Peyer's patch (tissue), 4 donors: Measurements from ENCODE around the gene PNCK.

Experiments
- POLR2A ChIP-seq, 2 donors: fragments of 450-650 bp; IDR thresholded peaks; one replicate each; pipeline ENCODE4 v1.5.1; 2017; ENCODE audit warnings: antibody characterized with exemption in 2 of 2, mild to moderate bottlenecking in 2 of 2, moderate library complexity in 2 of 2
- TF ChIP-seq, protein P1 (sequence below), 6 experiments: fragments of 450-650 bp in 4 of 6; fragments of 200-600 bp in 2 of 6; sonication (generic) in 1 of 6; IDR thresholded peaks; one replicate each; pipeline ENCODE4 v1.5.1; 2017 to 2019; ENCODE audit warnings: antibody characterized with exemption in 6 of 6, mild to moderate bottlenecking in 3 of 6, moderate library complexity in 1 of 6

DNA sequence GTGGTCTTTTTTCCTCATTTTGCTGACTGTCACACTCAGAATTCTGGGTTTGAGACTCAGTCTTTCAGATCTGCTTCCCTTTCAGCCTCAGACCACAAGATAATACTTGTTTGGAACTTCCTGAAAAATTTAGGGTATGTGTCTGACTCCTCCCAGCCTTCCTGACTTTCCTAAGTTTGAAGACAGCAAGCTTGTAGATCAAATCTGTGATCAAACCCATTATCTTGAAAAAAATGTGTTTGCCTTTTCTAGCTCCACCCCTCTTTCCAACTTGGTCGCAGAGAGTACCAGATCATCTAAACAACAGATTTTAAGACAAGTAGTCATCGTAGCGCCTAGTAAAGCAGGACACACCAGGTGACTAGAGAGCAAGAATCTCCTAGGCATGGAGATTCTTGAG is 40.6 kb upstream of the PNCK start:
- TF ChIP-seq, protein P1, sequence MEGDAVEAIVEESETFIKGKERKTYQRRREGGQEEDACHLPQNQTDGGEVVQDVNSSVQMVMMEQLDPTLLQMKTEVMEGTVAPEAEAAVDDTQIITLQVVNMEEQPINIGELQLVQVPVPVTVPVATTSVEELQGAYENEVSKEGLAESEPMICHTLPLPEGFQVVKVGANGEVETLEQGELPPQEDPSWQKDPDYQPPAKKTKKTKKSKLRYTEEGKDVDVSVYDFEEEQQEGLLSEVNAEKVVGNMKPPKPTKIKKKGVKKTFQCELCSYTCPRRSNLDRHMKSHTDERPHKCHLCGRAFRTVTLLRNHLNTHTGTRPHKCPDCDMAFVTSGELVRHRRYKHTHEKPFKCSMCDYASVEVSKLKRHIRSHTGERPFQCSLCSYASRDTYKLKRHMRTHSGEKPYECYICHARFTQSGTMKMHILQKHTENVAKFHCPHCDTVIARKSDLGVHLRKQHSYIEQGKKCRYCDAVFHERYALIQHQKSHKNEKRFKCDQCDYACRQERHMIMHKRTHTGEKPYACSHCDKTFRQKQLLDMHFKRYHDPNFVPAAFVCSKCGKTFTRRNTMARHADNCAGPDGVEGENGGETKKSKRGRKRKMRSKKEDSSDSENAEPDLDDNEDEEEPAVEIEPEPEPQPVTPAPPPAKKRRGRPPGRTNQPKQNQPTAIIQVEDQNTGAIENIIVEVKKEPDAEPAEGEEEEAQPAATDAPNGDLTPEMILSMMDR (IDR thresholded peaks at IDR 0.05): no peak
- no peak for TF ChIP-seq POLR2A (IDR thresholded peaks at IDR 0.05)
